IMR-90 (cell line): ENCODE results near the gene PLEKHD1. TPM values are rescaled to one million over a fixed set of nuclear protein-coding genes. Genes with fewer than 3 reads are reported as not detected.
"Not testable (repeated sequence)": the region's sequence is repeated elsewhere in the genome, so short reads cannot be mapped to it uniquely, and the experiment has no call there.

Experiments
- ATAC-seq: fragments of 200-7000 bp; cut with Tn5 transposase; 2 replicates; pipeline ENCODE4 v1.9.1; 2020; ENCODE audit warnings: low read depth, mild to moderate bottlenecking, moderate library complexity
- BruUV-seq: library from RNA; stranded (reverse); fragments of 400-500 nt; replicated peaks from 2 replicates; lab custom pipeline; 2021; lab: Mats Ljungman, UMichigan
- CTCF ChIA-PET: fragments of 300-600 bp; formaldehyde crosslinking; extraction: SDS; loops from one replicate; lab custom pipeline; 2021; ENCODE audit warnings: antibody characterized with exemption; lab: Yijun Ruan, JAX
- POLR2A ChIA-PET: fragments of 300-600 bp; sonication (Branson Sonifier 250); formaldehyde crosslinking; loops from one replicate; lab custom pipeline; 2022; ENCODE audit warnings: antibody characterized with exemption; ENCODE audit not compliant: unreplicated experiment; lab: Charles Lee
- DNase-seq: peaks from one replicate; pipeline ENCODE4 v3.0.0; 2013
- H2AFZ ChIP-seq: replicated peaks from 2 replicates; pipeline ENCODE3; 2013; ENCODE audit warnings: low read length, mild to moderate bottlenecking; ENCODE audit not compliant: poor library complexity
- H2AK5ac ChIP-seq: 2 replicates; pipeline ENCODE4 v1.6.1; 2013; ENCODE audit warnings: low read depth, low read length, inconsistent platforms
- H2AK9ac ChIP-seq: replicated peaks from 2 replicates; pipeline ENCODE3; 2013; ENCODE audit warnings: mild to moderate bottlenecking, low read depth, low read length, moderate library complexity; ENCODE audit not compliant: poor library complexity
- H2BK120ac ChIP-seq: 2 replicates; pipeline ENCODE4 v1.6.1; 2013; ENCODE audit warnings: low read depth, low read length, inconsistent platforms
- H2BK15ac ChIP-seq: 3 replicates; pipeline ENCODE4 v1.6.1; 2013; ENCODE audit warnings: low read depth, low read length, inconsistent platforms
- H2BK20ac ChIP-seq: 2 replicates; pipeline ENCODE4 v1.6.1; 2013; ENCODE audit warnings: low read depth, mild to moderate bottlenecking, inconsistent platforms, low read length, moderate library complexity
- H2BK5ac ChIP-seq: 2 replicates; pipeline ENCODE4 v1.6.1; 2013; ENCODE audit warnings: mild to moderate bottlenecking, low read depth, low read length, inconsistent platforms; ENCODE audit not compliant: poor library complexity, severe bottlenecking
- H3K14ac ChIP-seq: replicated peaks from 2 replicates; pipeline ENCODE4 v1.6.1; 2013; ENCODE audit warnings: low read depth, low read length, inconsistent platforms
- H3K18ac ChIP-seq: 2 replicates; pipeline ENCODE4 v1.6.1; 2013; ENCODE audit warnings: low read depth, low read length, control low read depth
- H3K23ac ChIP-seq: 2 replicates; pipeline ENCODE4 v1.6.1; 2013; ENCODE audit warnings: low read depth, low read length, inconsistent platforms
- H3K27ac ChIP-seq: 2 replicates; pipeline ENCODE4 v1.5.1; 2013; ENCODE audit warnings: mild to moderate bottlenecking, control low read depth, low read length; ENCODE audit not compliant: insufficient read depth
- H3K27me3 ChIP-seq: 2 replicates; pipeline ENCODE4 v1.6.1; 2013; ENCODE audit warnings: low read length; ENCODE audit not compliant: control insufficient read depth, insufficient read depth
- H3K36me3 ChIP-seq: 2 replicates; pipeline ENCODE4 v1.6.1; 2013; ENCODE audit warnings: low read length, mixed read lengths; ENCODE audit not compliant: control insufficient read depth, insufficient read depth
- H3K4ac ChIP-seq: 2 replicates; pipeline ENCODE4 v1.6.1; 2013; ENCODE audit warnings: low read depth, low read length, inconsistent platforms
- H3K4me1 ChIP-seq: 2 replicates; pipeline ENCODE4 v1.6.1; 2013; ENCODE audit warnings: low read length, mixed read lengths; ENCODE audit not compliant: control insufficient read depth, insufficient read depth
- H3K4me2 ChIP-seq: 2 replicates; pipeline ENCODE4 v1.6.1; 2013; ENCODE audit warnings: low read depth, mild to moderate bottlenecking, control low read depth, low read length, moderate library complexity
- H3K4me3 ChIP-seq: 2 replicates; pipeline ENCODE4 v1.5.1; 2013; ENCODE audit warnings: low read depth, mild to moderate bottlenecking, control low read depth, low read length, moderate library complexity; ENCODE audit not compliant: insufficient read depth
- H3K56ac ChIP-seq: 2 replicates; pipeline ENCODE4 v1.6.1; 2013; ENCODE audit warnings: low read length, inconsistent platforms; ENCODE audit not compliant: insufficient read depth; ENCODE audit errors: extremely low read depth
- H3K79me1 ChIP-seq, 2 experiments: 2 replicates each; pipeline ENCODE4 v1.6.1; 2013; ENCODE audit warnings: low read length in 2 of 2, inconsistent platforms in 1 of 2, low read depth in 1 of 2
- H3K9ac ChIP-seq: 2 replicates; pipeline ENCODE4 v1.6.1; 2013; ENCODE audit warnings: low read depth, low read length, control low read depth
- H3K9me1 ChIP-seq: 2 replicates; pipeline ENCODE4 v1.6.1; 2013; ENCODE audit warnings: low read length, inconsistent platforms; ENCODE audit not compliant: insufficient read depth
- H3K9me3 ChIP-seq: 2 replicates; pipeline ENCODE4 v1.6.1; 2013; ENCODE audit warnings: low read length; ENCODE audit not compliant: control insufficient read depth, insufficient read depth
- H4K20me1 ChIP-seq: 2 replicates; pipeline ENCODE4 v1.6.1; 2013; ENCODE audit warnings: low read length, inconsistent platforms; ENCODE audit not compliant: insufficient read depth
- H4K5ac ChIP-seq: 2 replicates; pipeline ENCODE4 v1.6.1; 2013; ENCODE audit warnings: mild to moderate bottlenecking, low read depth, low read length, control low read depth
- H4K8ac ChIP-seq, 2 experiments: 2 replicates each; pipeline ENCODE4 v1.6.1; 2013; ENCODE audit warnings: low read depth in 2 of 2, low read length in 2 of 2, control low read depth in 1 of 2, inconsistent platforms in 1 of 2
- H4K91ac ChIP-seq: 2 replicates; pipeline ENCODE4 v1.6.1; 2013; ENCODE audit warnings: low read depth, low read length, inconsistent platforms; ENCODE audit not compliant: insufficient read depth
- WGBS, 2 experiments: methylation state at CpG; one replicate each; pipeline versions ENCODE4 v1.1.5 to v1.1.7; 2013; ENCODE audit warnings: missing lambda C conversion rate in 2 of 2; ENCODE audit not compliant: insufficient read length in 1 of 2; ENCODE audit errors: extremely low coverage in 2 of 2; 5-methylcytosine and 5-hydroxymethylcytosine counted together
- dilution Hi-C: fragments of 300-500 bp; cut with HindIII; formaldehyde crosslinking; loops from one replicate; pipeline ENCODE4 v1.14.3; 2018; ENCODE audit warnings: low sequenced_read_pairs; ENCODE audit not compliant: unreplicated experiment
- in situ Hi-C: fragments of 300-500 bp; cut with MboI; formaldehyde crosslinking; loops from 3 replicates; pipeline ENCODE4 v1.14.3; 2019; ENCODE audit warnings: low sequenced_read_pairs, inconsistent platforms, mixed read lengths
- intact Hi-C: fragments of 100-400 bp; cut with micrococcal nuclease; formaldehyde crosslinking; loops from 2 replicates; pipeline ENCODE4 v1.10.0; 2022
- polyA plus RNA-seq, 3 experiments: library from polyadenylated mRNA; depleted of rRNA; stranded (reverse); fragments of >200 nt; gene quantifications; 2 replicates each; pipeline ENCODE4 v1.2.3, GENCODE V29; 2012; ENCODE audit warnings: low replicate concordance in 1 of 3
- total RNA-seq: library from RNA; depleted of rRNA; stranded (reverse); fragments of >200 nt; gene quantifications from 2 replicates; pipeline ENCODE4 v1.2.3, GENCODE V29; 2012

The PLEKHD1 gene
- total and polyA plus RNA-seq, 2 of the 4 experiments (the other 2 are of a cell fraction) = under 0.01 TPM; not detected in 1

- WGBS, 2 experiments = 75% methylated on average over 2 of the region's 4 CpGs; no CpG with 5 or more reads in 1 of the 2 experiments
- H3K4ac ChIP-seq, ATAC-seq, H3K18ac ChIP-seq, H2BK20ac ChIP-seq, H2AK9ac ChIP-seq, H3K56ac ChIP-seq, POLR2A ChIA-PET, dilution Hi-C loops, CTCF ChIA-PET, H4K91ac ChIP-seq, H2BK15ac ChIP-seq, H3K14ac ChIP-seq, H3K4me3 ChIP-seq, H3K23ac ChIP-seq, H2AK5ac ChIP-seq, H3K4me1 ChIP-seq, H2BK120ac ChIP-seq, H4K5ac ChIP-seq, H3K9me3 ChIP-seq, H2BK5ac ChIP-seq, H3K9me1 ChIP-seq, intact Hi-C loops, BruUV-seq, H4K20me1 ChIP-seq, H3K9ac ChIP-seq, H4K8ac ChIP-seq, H2AFZ ChIP-seq, H3K36me3 ChIP-seq, DNase-seq, H3K27ac ChIP-seq, H3K79me1 ChIP-seq, H3K4me2 ChIP-seq, in situ Hi-C loops: not testable (repeated sequence)
- H3K27me3 ChIP-seq = peaks cover 53% of the 10 kb centered on the region
Observed at GRCh38 chr14:69498286-69498685, 13.8 kb downstream of the PLEKHD1 start.
